SK-N-MC (cell line): ENCODE measurements around the gene CES3.

Experiments used
- DNase-seq: peaks from one replicate; pipeline ENCODE4 v3.0.0-alpha.2; 2011; ENCODE audit warnings: low read depth, low spot score
- H3K27ac ChIP-seq: fragments of 200-600 bp; sonication (generic); 2 replicates; pipeline ENCODE4 v1.5.1; 2016; ENCODE audit warnings: mixed run types
- H3K36me3 ChIP-seq: fragments of 200-600 bp; sonication (generic); 2 replicates; pipeline ENCODE4 v1.6.1; 2017; ENCODE audit warnings: antibody characterized with exemption, low read length, mixed read lengths; ENCODE audit not compliant: insufficient read depth
- H3K4me3 ChIP-seq: fragments of 200-600 bp; sonication (generic); 2 replicates; pipeline ENCODE4 v1.5.1; 2016
- H3K9ac ChIP-seq: fragments of 200-600 bp; sonication (generic); 2 replicates; pipeline ENCODE4 v1.8.0; 2017; ENCODE audit warnings: mixed run types, mixed read lengths; ENCODE audit not compliant: insufficient read length
- H3K9me3 ChIP-seq: fragments of 200-600 bp; sonication (generic); 2 replicates; pipeline ENCODE4 v1.6.1; 2017; ENCODE audit warnings: low read depth, mild to moderate bottlenecking, antibody characterized with exemption, low read length, moderate library complexity, mixed read lengths
- EZH2 ChIP-seq: fragments of 200-600 bp; sonication (generic); IDR thresholded peaks from one replicate; pipeline ENCODE4 v1.6.1; 2017; ENCODE audit warnings: antibody characterized with exemption
- FOXP2 ChIP-seq: optimal IDR thresholded peaks from 2 replicates; pipeline ENCODE3; 2011; ENCODE audit warnings: mild to moderate bottlenecking, moderate library complexity; ENCODE audit not compliant: insufficient read depth; ENCODE audit errors: extremely low read length, control extremely low read depth
- POLR2AphosphoS5 ChIP-seq: IDR thresholded peaks from 2 replicates; pipeline ENCODE4 v1.6.1; 2012; ENCODE audit warnings: mild to moderate bottlenecking, low read depth, low read length, borderline replicate concordance

Gene CES3

GRCh38 chr16:66996324-66996982 is 35.4 kb downstream of the CES3 start:
- no peaks in the 10 kb centered on the region for H3K36me3 ChIP-seq
- no peak for TF ChIP-seq POLR2AphosphoS5
- TF ChIP-seq FOXP2: no peak
- no peak for TF ChIP-seq EZH2
- no peaks in the 10 kb centered on the region for H3K9me3 ChIP-seq
- H3K27ac ChIP-seq: no peak overlapping the region
- DNase-seq: no peak
- H3K4me3 ChIP-seq: no peak overlapping the region
- no peak overlapping the region for H3K9ac ChIP-seq

DNA sequence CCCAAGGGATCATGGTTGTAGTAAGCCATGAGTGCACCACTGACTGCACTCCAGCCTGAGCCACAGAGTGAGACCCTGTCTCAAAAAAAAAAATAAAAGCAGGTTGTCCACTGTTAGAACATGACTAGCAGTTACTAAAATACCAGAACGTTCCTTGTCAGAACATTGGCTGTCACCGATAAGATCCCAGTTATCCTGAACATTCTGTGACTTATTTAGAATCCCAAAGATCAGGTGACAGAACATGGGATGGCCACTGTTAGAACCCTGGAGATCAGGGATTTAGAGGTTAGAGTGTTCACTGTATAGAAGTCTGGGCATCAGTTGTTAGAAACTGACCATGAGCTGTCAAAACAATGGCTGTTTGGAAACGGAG is 35.9 kb downstream of the CES3 start:
- no peak for TF ChIP-seq FOXP2
- no peak for TF ChIP-seq EZH2
- TF ChIP-seq POLR2AphosphoS5: no peak
- no peak for DNase-seq
- no peak overlapping the region for H3K27ac ChIP-seq
- no peaks in the 10 kb centered on the region for H3K9me3 ChIP-seq
- no peak overlapping the region for H3K4me3 ChIP-seq
- H3K9ac ChIP-seq: no peak overlapping the region
- no peaks in the 10 kb centered on the region for H3K36me3 ChIP-seq

DNA sequence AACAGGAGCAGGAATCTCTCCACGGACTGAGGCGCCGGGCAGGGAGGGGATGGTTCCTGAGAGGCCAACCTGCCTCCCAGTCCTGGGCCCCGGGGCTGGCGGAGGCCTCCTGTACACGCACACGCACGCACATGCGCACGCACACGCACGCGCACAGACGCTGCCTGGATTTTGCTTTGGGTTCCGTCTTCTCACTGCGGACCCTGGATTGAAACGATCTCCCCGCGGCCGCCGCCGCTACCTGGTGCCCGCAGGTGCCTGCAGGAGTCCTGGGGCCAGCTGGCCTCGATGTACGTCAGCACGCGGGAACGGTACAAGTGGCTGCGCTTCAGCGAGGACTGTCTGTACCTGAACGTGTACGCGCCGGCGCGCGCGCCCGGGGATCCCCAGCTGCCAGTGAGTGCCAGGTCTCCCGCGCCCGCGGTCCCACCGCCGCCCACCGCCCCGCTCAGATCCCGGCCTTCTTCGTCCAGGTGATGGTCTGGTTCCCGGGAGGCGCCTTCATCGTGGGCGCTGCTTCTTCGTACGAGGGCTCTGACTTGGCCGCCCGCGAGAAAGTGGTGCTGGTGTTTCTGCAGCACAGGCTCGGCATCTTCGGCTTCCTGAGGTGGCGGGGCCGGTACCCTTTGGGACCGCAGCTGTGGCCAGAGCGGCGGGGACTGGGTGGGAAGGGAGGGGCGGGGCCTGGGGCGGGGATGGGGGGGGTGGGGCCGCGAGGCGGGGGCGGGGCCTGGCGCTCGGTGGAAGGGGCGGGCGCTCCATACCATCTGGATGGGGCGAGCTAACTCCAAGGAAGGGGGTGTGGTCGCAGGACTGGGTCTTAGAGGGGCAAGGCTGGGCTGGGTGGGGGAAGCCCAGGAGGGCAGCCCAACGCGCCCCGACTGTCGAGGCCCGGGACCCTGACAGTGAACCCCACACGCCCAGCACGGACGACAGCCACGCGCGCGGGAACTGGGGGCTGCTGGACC is 39.6 kb downstream of the CES3 start:
- peak overlapping the region; percentile 77 for H3K4me3 ChIP-seq
- no peaks in the 10 kb centered on the region for H3K9me3 ChIP-seq
- TF ChIP-seq POLR2AphosphoS5 (no peak), EZH2 (no peak), FOXP2 (no peak)
- no peak for DNase-seq
- no peak overlapping the region for H3K27ac ChIP-seq
- peak overlapping the region; percentile 41 for H3K9ac ChIP-seq
- H3K36me3 ChIP-seq: no peaks in the 10 kb centered on the region

- H3K36me3 ChIP-seq: no peaks in the 10 kb centered on the region
- no peaks in the 10 kb centered on the region for H3K9me3 ChIP-seq
- H3K27ac ChIP-seq: no peak overlapping the region
- no peak overlapping the region for H3K4me3 ChIP-seq
- H3K9ac ChIP-seq: no peak overlapping the region
- DNase-seq: no peak
- no peak for TF ChIP-seq FOXP2
- no peak for TF ChIP-seq EZH2
- TF ChIP-seq POLR2AphosphoS5: no peak
These were observed 40.7 kb downstream of the CES3 start for GRCh38 chr16:67001726-67002125.

- no peaks in the 10 kb centered on the region for H3K9me3 ChIP-seq
- no peak overlapping the region for H3K9ac ChIP-seq
- no peaks in the 10 kb centered on the region for H3K36me3 ChIP-seq
- no peak overlapping the region for H3K27ac ChIP-seq
- no peak overlapping the region for H3K4me3 ChIP-seq
- DNase-seq: no peak
- no peak for TF ChIP-seq EZH2
- no peak for TF ChIP-seq POLR2AphosphoS5
- no peak for TF ChIP-seq FOXP2
These were observed 46.0 kb downstream of the CES3 start for GRCh38 chr16:67006930-67007658.

DNA sequence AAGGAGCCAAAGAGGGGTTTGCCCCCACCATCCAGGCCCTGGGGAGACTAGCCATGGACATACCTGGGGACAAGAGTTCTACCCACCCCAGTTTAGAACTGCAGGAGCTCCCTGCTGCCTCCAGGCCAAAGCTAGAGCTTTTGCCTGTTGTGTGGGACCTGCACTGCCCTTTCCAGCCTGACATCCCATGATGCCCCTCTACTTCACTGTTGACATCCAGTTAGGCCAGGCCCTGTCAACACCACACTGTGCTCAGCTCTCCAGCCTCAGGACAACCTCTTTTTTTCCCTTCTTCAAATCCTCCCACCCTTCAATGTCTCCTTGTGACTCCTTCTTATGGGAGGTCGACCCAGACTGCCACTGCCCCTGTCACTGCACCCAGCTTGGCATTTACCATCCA is 48.1 kb downstream of the CES3 start:
- no peaks in the 10 kb centered on the region for H3K9me3 ChIP-seq
- H3K36me3 ChIP-seq: no peaks in the 10 kb centered on the region
- no peak overlapping the region for H3K4me3 ChIP-seq
- TF ChIP-seq POLR2AphosphoS5: no peak
- no peak for TF ChIP-seq FOXP2
- no peak for TF ChIP-seq EZH2
- H3K27ac ChIP-seq: no peak overlapping the region
- no peak overlapping the region for H3K9ac ChIP-seq
- no peak for DNase-seq

DNA sequence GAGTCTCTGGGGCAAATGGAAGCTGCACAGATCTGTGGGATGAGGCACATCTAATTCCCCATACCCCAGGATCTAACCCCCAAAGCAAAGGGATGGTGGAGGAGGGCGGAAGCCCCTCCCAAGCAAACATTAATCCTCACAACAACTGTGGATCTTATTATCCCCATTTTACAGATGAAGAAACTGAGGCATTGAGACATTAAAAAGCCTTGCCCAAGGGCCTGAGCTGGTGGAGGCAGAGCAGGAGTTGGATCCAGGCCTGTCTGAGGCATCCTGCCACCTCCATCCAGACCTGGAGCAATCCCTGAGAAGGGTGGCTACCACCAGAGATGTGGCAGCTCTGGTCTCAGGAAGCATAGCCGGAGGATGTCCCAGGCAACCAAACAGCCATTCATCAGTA is 50.2 kb downstream of the CES3 start:
- H3K4me3 ChIP-seq: no peak overlapping the region
- TF ChIP-seq EZH2 (no peak), FOXP2 (no peak)
- H3K9me3 ChIP-seq: no peaks in the 10 kb centered on the region
- H3K36me3 ChIP-seq: no peaks in the 10 kb centered on the region
- no peak for DNase-seq
- no peak overlapping the region for H3K9ac ChIP-seq
- no peak overlapping the region for H3K27ac ChIP-seq

GRCh38 chr16:67013233-67013822 is 52.3 kb downstream of the CES3 start:
- H3K4me3 ChIP-seq: peak overlapping the region; percentile 66
- no peaks in the 10 kb centered on the region for H3K36me3 ChIP-seq
- TF ChIP-seq FOXP2: no peak
- no peak for TF ChIP-seq POLR2AphosphoS5
- TF ChIP-seq EZH2: no peak
- peak overlapping the region; percentile 42; the same call in 1 of the 2 replicates for H3K27ac ChIP-seq
- H3K9ac ChIP-seq: no peak overlapping the region
- no peaks in the 10 kb centered on the region for H3K9me3 ChIP-seq
- DNase-seq: no peak
